Dendritic cell treated with granulocyte-macrophage colony-stimulating factor and Interleukin-4, amounts not matched to agents 40 ng/mL and 50 ng/mL, for 4 days (primary cell): ENCODE results near the gene NR3C2.
"Not testable (repeated sequence)": the region's sequence is repeated elsewhere in the genome, so short reads cannot be mapped to it uniquely, and the experiment has no call there.

ENCODE experiments used
- H3K27ac Mint-ChIP-seq: one replicate; pipeline ENCODE4 v1.8.0; 2022; ENCODE audit warnings: mild to moderate bottlenecking, mixed read lengths
- H3K27me3 Mint-ChIP-seq: one replicate; pipeline ENCODE4 v1.8.0; 2022; ENCODE audit warnings: mild to moderate bottlenecking, mixed read lengths
- H3K36me3 Mint-ChIP-seq: one replicate; pipeline ENCODE4 v1.8.0; 2022; ENCODE audit warnings: low read depth, mixed read lengths
- H3K4me1 Mint-ChIP-seq: one replicate; pipeline ENCODE4 v1.8.0; 2022; ENCODE audit warnings: low read depth, mixed read lengths
- H3K4me3 Mint-ChIP-seq: one replicate; pipeline ENCODE4 v1.8.0; 2022; ENCODE audit warnings: mild to moderate bottlenecking, moderate library complexity, mixed read lengths
- H3K9me3 Mint-ChIP-seq: one replicate; pipeline ENCODE4 v1.8.0; 2022; ENCODE audit warnings: mixed read lengths
- intact Hi-C: fragments of 100-400 bp; cut with micrococcal nuclease; formaldehyde crosslinking; loops from one replicate; pipeline ENCODE4 v1.15.0; 2022

The NR3C2 gene

GRCh38 chr4:148103597-148104355 lies 338.4 kb downstream of the NR3C2 start:
- no peaks in the 10 kb centered on the region for H3K4me1 Mint-ChIP-seq
- H3K27ac Mint-ChIP-seq: no peak overlapping the region
- H3K27me3 Mint-ChIP-seq: no peaks in the 10 kb centered on the region
- H3K36me3 Mint-ChIP-seq: peaks cover 7% of the 10 kb centered on the region
- intact Hi-C loops: no loop called here
- peaks cover 49% of the 10 kb centered on the region for H3K9me3 Mint-ChIP-seq
- H3K4me3 Mint-ChIP-seq: no peak overlapping the region

- Mint-ChIP-seq H3K4me1 (no peaks in the 10 kb centered on the region), H3K27ac (no peak overlapping the region), H3K9me3 (peaks cover 39% of the 10 kb centered on the region), H3K4me3 (no peak overlapping the region), H3K36me3 (peaks cover 14% of the 10 kb centered on the region), H3K27me3 (no peaks in the 10 kb centered on the region)
- intact Hi-C loops: no loop called here
These were observed 340.4 kb downstream of the NR3C2 start for GRCh38 chr4:148101790-148102189.

- no peaks in the 10 kb centered on the region for H3K27me3 Mint-ChIP-seq
- no peaks in the 10 kb centered on the region for H3K4me1 Mint-ChIP-seq
- no peak overlapping the region for H3K27ac Mint-ChIP-seq
- intact Hi-C loops: no loop called here
- H3K36me3 Mint-ChIP-seq: peaks cover 14% of the 10 kb centered on the region
- H3K4me3 Mint-ChIP-seq: no peak overlapping the region
- H3K9me3 Mint-ChIP-seq: peaks cover 36% of the 10 kb centered on the region
These were observed 341.0 kb downstream of the NR3C2 start for GRCh38 chr4:148101235-148101634.

GRCh38 chr4:148097801-148098200 lies 344.4 kb downstream of the NR3C2 start:
- H3K27ac Mint-ChIP-seq: no peak overlapping the region
- intact Hi-C loops: no loop called here
- H3K36me3 Mint-ChIP-seq: peaks cover 23% of the 10 kb centered on the region
- H3K9me3 Mint-ChIP-seq: peaks cover 12% of the 10 kb centered on the region
- no peaks in the 10 kb centered on the region for H3K4me1 Mint-ChIP-seq
- H3K27me3 Mint-ChIP-seq: no peaks in the 10 kb centered on the region
- H3K4me3 Mint-ChIP-seq: no peak overlapping the region

- H3K27ac Mint-ChIP-seq: no peak overlapping the region
- intact Hi-C loops: no loop called here
- H3K4me1 Mint-ChIP-seq: no peaks in the 10 kb centered on the region
- H3K27me3 Mint-ChIP-seq: no peaks in the 10 kb centered on the region
- H3K36me3 Mint-ChIP-seq: peaks cover 21% of the 10 kb centered on the region
- H3K4me3 Mint-ChIP-seq: no peak overlapping the region
- H3K9me3 Mint-ChIP-seq: no peaks in the 10 kb centered on the region
These were observed 346.8 kb downstream of the NR3C2 start for GRCh38 chr4:148095346-148095923.

GRCh38 chr4:148094149-148094548 lies 348.1 kb downstream of the NR3C2 start:
- intact Hi-C loops: no loop called here
- Mint-ChIP-seq H3K4me1 (no peaks in the 10 kb centered on the region), H3K9me3 (no peaks in the 10 kb centered on the region), H3K4me3 (no peak overlapping the region), H3K27me3 (no peaks in the 10 kb centered on the region), H3K27ac (no peak overlapping the region), H3K36me3 (peaks cover 31% of the 10 kb centered on the region)

GRCh38 chr4:148093065-148093464 lies 349.1 kb downstream of the NR3C2 start:
- H3K36me3 Mint-ChIP-seq: peaks cover 29% of the 10 kb centered on the region
- H3K27ac Mint-ChIP-seq: no peak overlapping the region
- no peak overlapping the region for H3K4me3 Mint-ChIP-seq
- H3K9me3 Mint-ChIP-seq: no peaks in the 10 kb centered on the region
- no peaks in the 10 kb centered on the region for H3K27me3 Mint-ChIP-seq
- H3K4me1 Mint-ChIP-seq: no peaks in the 10 kb centered on the region
- intact Hi-C loops: no loop called here

- Mint-ChIP-seq H3K27ac (no peak overlapping the region), H3K4me1 (no peaks in the 10 kb centered on the region), H3K9me3 (peaks cover 4% of the 10 kb centered on the region), H3K4me3 (no peak overlapping the region), H3K36me3 (peaks cover 27% of the 10 kb centered on the region), H3K27me3 (no peaks in the 10 kb centered on the region)
- intact Hi-C loops: no loop called here
These were observed 349.7 kb downstream of the NR3C2 start for GRCh38 chr4:148092316-148093014.

GRCh38 chr4:148091896-148092295 lies 350.3 kb downstream of the NR3C2 start:
- intact Hi-C loops: no loop called here
- Mint-ChIP-seq H3K9me3 (peaks cover 9% of the 10 kb centered on the region), H3K27me3 (no peaks in the 10 kb centered on the region), H3K36me3 (peaks cover 31% of the 10 kb centered on the region), H3K4me1 (no peaks in the 10 kb centered on the region), H3K4me3 (no peak overlapping the region), H3K27ac (no peak overlapping the region)

- H3K4me3 Mint-ChIP-seq: no peak overlapping the region
- no peaks in the 10 kb centered on the region for H3K27me3 Mint-ChIP-seq
- intact Hi-C loops: no loop called here
- H3K9me3 Mint-ChIP-seq: peaks cover 15% of the 10 kb centered on the region
- no peaks in the 10 kb centered on the region for H3K4me1 Mint-ChIP-seq
- H3K27ac Mint-ChIP-seq: no peak overlapping the region
- H3K36me3 Mint-ChIP-seq: peaks cover 31% of the 10 kb centered on the region
These were observed 351.4 kb downstream of the NR3C2 start for GRCh38 chr4:148090503-148091476.

- Mint-ChIP-seq H3K9me3 (peaks cover 23% of the 10 kb centered on the region), H3K4me3 (no peak overlapping the region), H3K4me1 (no peaks in the 10 kb centered on the region), H3K27me3 (no peaks in the 10 kb centered on the region), H3K27ac (no peak overlapping the region), H3K36me3 (peaks cover 31% of the 10 kb centered on the region)
- intact Hi-C loops: no loop called here
These were observed 352.2 kb downstream of the NR3C2 start for GRCh38 chr4:148090029-148090428.

- peaks cover 27% of the 10 kb centered on the region for H3K9me3 Mint-ChIP-seq
- H3K27me3 Mint-ChIP-seq: no peaks in the 10 kb centered on the region
- H3K4me3 Mint-ChIP-seq: no peak overlapping the region
- intact Hi-C loops: no loop called here
- H3K36me3 Mint-ChIP-seq: peaks cover 31% of the 10 kb centered on the region
- no peaks in the 10 kb centered on the region for H3K4me1 Mint-ChIP-seq
- H3K27ac Mint-ChIP-seq: no peak overlapping the region
These were observed 352.6 kb downstream of the NR3C2 start for GRCh38 chr4:148089624-148090023.

GRCh38 chr4:148083073-148083472 lies 359.1 kb downstream of the NR3C2 start:
- Mint-ChIP-seq H3K9me3 (peaks cover 71% of the 10 kb centered on the region), H3K36me3 (peaks cover 58% of the 10 kb centered on the region)
- H3K4me3 Mint-ChIP-seq, H3K4me1 Mint-ChIP-seq, H3K27ac Mint-ChIP-seq, intact Hi-C loops, H3K27me3 Mint-ChIP-seq: not testable (repeated sequence)
